ENCODE measurements around the gene LENEP.
A peak's percentile ranks its signal among the peaks of the same experiment; 100 is the strongest.
"Not testable (repeated sequence)": the region's sequence is repeated elsewhere in the genome, so short reads cannot be mapped to it uniquely, and the experiment has no call there.

Gene LENEP

GRCh38 chr1:154975409-154976059 lies 17.9 kb upstream of the LENEP start:
- no peak for TF ChIP-seq ZNF274 (IDR thresholded peaks at IDR 0.05; ENCODE audit: low read depth, low read length)

GRCh38 chr1:154977762-154978161 lies 15.6 kb upstream of the LENEP start:
- not testable (repeated sequence) for H3K4me3 ChIP-seq (ENCODE audit: low read length)

More at GRCh38 chr1:154975409-154976059, 17.9 kb upstream of the LENEP start:
- H3K4me3 ChIP-seq (ENCODE audit: low read length) = peak overlapping the region; percentile 96

- H3K4me3 ChIP-seq (ENCODE audit: low read length) = no peak overlapping the region
- TF ChIP-seq ZNF274 (IDR thresholded peaks at IDR 0.05; ENCODE audit: low read depth, low read length) = no peak
Measured at GRCh38 chr1:154978360-154978759, 15.0 kb upstream of the LENEP start.

DNA sequence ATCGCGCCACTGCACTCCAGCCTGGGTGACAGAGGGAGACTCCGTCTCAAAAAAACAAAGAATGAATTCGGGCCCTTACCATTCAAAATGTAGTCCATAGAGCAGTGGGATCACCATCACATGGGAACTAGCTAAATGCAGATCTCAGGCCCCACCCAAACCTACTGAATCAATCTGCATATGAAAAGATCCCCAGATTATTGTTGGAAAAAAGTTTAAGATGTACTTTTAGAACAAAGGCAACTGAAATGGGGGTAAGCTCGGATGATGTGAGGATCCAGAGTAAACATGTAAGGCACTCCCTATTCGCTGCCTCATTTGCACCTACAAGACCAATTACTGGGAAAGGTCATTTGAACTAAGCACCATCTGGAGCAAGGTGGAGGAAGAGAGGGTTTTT lies 11.0 kb upstream of the LENEP start:
- H3K4me3 ChIP-seq (ENCODE audit: low read length) = peak overlapping the region; percentile 68
- no peak for TF ChIP-seq ZNF274 (IDR thresholded peaks at IDR 0.05; ENCODE audit: low read depth, low read length)

DNA sequence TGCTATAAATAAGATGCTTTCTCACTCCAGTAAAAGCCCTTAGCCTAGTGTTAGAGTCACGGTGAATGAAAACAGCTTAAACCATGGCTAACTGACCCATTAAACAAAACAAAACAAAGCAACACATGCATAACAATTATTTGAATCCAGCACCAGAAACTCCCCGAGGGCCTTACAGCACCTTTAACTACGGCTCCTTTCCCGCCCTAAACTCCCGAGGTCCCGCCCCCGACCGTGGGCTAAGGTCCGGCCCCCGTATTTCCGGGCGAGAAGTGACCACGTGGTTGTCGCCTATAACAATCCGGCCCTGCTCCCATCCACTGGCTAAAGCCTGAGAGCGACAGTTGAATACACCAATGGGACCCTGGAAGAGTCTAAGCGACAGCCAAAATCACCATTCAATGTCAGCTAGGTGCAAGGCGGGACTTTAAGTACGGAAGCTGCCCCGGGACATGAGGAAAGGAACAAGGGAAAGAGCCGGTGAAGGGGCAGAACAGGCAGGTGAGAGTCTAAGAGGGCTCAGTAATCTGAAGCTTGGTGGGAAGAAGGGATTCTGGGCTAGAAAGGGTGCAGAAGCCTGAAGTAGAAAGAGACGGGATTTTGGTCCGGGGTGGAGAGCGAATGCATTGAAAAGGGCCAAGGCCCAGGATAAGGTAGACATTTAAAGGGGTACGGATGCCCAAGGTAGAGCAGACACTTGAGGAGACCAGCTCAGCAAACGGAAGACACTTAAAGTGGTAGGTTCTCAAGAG lies 10.3 kb upstream of the LENEP start, which contains the start of gene FLAD1:
TSS of gene FLAD1 (plus strand) at position 448 of the 752 bp plus-strand sequence. CDS start 351 bp downstream, outside the sequence.
- H3K4me3 ChIP-seq (ENCODE audit: low read length) = peak within 1 kb of the TSS; percentile 91
- no peak for TF ChIP-seq ZNF274 (IDR thresholded peaks at IDR 0.05; ENCODE audit: low read depth, low read length)

- peak overlapping the region; percentile 91 for H3K4me3 ChIP-seq (ENCODE audit: low read length)
- TF ChIP-seq ZNF274 (IDR thresholded peaks at IDR 0.05; ENCODE audit: low read depth, low read length) = no peak
Measured at GRCh38 chr1:154983776-154984466, 9.5 kb upstream of the LENEP start.

GRCh38 chr1:154986736-154987135 lies 6.7 kb upstream of the LENEP start:
- not testable (repeated sequence) for H3K4me3 ChIP-seq (ENCODE audit: low read length)

DNA sequence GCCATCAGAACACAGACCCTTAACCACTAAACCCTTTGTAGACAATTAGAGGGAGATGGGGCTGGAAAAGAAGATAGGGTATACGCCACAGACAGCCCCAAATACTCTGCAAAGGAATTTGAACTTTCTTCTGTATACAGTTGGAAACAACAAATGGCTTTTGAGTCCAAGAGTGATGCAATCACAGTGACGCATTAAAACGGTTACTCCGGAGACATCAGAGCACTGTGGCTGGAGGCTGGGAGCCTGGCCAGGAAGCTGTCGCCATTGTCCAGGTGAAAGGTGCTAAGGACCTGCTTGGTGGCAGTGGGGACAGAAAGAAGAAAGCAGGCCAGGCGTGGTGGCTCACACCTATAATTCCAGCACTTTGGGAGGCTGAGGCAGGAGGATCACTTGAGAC lies 6.1 kb upstream of the LENEP start:
- TF ChIP-seq ZNF274 (IDR thresholded peaks at IDR 0.05; ENCODE audit: low read depth, low read length) = no peak

DNA sequence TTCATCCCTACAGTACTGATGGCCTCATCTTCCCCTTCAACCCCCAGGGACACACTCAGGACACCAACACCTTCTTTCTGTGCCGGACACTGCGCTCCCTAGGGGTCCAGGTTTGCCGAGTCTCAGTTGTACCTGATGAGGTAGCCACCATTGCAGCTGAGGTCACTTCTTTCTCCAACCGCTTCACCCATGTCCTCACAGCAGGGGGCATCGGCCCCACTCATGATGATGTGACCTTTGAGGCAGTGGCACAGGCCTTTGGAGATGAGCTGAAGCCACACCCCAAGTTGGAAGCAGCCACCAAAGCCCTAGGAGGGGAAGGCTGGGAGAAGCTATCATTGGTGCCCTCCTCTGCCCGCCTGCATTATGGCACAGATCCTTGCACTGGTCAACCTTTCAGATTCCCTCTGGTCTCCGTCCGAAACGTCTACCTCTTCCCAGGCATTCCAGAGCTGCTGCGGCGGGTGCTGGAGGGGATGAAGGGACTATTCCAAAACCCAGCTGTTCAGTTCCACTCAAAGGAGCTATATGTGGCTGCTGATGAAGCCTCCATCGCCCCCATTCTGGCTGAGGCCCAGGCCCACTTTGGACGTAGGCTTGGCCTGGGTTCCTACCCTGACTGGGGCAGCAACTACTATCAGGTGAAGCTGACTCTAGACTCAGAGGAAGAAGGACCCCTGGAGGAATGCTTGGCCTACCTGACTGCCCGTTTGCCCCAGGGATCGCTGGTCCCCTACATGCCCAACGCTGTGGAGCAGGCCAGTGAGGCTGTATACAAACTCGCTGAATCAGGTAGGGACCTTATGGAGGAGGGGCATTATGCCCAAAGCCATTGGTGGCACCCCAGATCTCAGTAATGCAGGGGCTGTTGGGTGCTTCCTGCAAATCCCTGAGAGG lies 5.1 kb upstream of the LENEP start:
- no peak overlapping the region for H3K4me3 ChIP-seq (ENCODE audit: low read length)
- TF ChIP-seq ZNF274 (IDR thresholded peaks at IDR 0.05; ENCODE audit: low read depth, low read length) = no peak

More for the DNA sequence above, 6.1 kb upstream of the LENEP start:
- H3K4me3 ChIP-seq (ENCODE audit: low read length) = no peak overlapping the region

DNA sequence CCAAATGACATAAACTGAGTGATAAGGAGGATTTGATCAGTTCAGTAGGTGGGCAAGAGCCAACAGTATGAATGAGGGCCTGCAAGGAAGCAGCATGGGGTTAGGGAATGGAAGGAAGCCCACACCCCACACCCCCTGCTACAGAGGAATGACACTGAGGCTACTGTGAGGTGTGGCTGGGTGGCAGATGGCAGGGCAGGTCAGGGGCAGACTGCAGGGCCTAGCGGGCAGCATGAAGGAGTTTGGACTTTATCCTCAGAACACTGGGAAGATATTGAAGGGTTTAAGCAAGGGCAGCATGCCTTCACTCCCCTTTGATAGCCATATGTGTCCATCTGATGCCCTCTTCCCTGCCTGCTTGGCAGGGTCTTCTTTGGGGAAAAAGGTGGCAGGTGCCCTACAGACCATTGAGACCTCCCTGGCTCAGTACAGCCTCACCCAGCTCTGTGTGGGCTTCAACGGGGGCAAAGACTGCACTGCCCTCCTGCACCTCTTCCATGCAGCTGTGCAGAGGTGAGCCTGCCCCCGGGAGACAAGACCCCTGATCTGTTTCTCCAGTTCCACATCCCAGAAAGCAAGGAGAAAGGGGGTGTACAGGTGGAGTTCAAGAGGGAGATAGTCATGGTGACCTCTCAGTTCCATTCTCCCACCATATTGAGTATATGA lies 4.1 kb upstream of the LENEP start:
- H3K4me3 ChIP-seq (ENCODE audit: low read length) = no peak overlapping the region
- TF ChIP-seq ZNF274 (IDR thresholded peaks at IDR 0.05; ENCODE audit: low read depth, low read length) = no peak

DNA sequence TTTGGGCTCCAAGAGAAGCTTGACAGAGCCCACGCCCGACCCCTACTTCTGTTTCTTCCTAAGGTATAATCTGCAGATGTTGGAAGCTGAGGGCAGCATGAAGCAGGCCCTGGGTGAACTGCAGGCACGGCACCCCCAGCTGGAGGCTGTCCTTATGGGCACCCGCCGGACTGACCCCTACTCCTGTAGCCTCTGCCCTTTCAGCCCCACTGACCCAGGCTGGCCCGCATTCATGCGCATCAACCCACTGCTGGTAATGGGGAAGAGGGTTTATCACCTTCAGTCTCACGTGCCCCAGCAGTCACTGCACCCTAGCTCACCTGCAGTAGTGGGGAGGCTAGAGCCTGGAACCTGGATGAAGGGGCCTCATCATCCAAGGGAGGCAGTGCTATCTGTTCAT lies 3.1 kb upstream of the LENEP start:
- TF ChIP-seq ZNF274 (IDR thresholded peaks at IDR 0.05; ENCODE audit: low read depth, low read length) = no peak
- no peak overlapping the region for H3K4me3 ChIP-seq (ENCODE audit: low read length)

DNA sequence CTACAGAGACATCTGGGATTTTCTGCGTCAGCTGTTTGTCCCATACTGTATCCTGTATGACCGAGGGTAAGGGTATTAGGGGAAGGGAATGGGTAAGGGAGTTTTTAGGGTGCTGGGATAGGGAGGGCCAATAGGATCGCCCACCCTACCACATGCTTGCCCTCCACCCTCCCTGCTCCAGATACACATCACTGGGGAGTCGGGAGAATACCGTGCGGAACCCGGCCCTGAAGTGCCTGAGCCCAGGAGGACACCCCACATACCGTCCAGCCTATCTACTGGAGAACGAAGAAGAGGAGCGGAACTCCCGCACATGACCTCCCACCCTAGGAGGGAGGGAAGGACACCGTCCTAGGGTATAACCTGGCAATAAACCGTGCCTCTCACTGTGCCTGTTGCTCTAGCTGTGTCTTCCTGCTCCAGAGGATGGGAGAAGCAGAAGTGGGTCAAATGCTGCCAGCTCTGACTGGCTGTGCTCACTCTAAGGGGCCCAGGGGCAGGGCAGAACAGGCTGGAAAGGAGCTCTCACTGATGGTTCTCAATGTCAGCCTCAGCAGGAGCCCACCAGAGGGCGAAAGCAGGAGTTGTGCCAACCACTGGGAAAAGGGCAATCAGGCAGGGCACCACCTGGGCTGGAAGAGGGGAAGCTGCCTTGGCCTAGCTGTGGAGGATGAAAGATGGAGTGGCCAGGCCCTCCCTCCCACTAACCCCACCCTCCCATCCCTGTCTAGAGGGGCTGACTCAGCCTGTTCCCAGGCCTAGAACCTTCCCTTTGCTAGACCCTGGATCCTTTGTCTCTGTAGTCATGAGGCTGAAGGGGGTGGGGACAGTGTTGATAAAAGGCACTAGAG lies 440 bp upstream of the LENEP start:
- no peak for TF ChIP-seq ZNF274 (IDR thresholded peaks at IDR 0.05; ENCODE audit: low read depth, low read length)
- no peak overlapping the region for H3K4me3 ChIP-seq (ENCODE audit: low read length)

GRCh38 chr1:154994269-154994587 lies 842 bp downstream of the LENEP start:
- H3K4me3 ChIP-seq (ENCODE audit: low read length) = no peak overlapping the region
- no peak for TF ChIP-seq ZNF274 (IDR thresholded peaks at IDR 0.05; ENCODE audit: low read depth, low read length)

Measured in GM08714 (cell line).